CD4-positive, alpha-beta T cell treated with Interleukin-4 for 1 hour (primary cell): ENCODE data around the gene SPINK4.
A peak's percentile ranks its signal among the peaks of the same experiment; 100 is the strongest.

Source experiments
- DNase-seq, 2 donors: peaks; one replicate each; pipeline ENCODE4 v3.0.0-alpha.2; 2020 to 2022

The SPINK4 gene

GRCh38 chr9:33294670-33295432 is 54.9 kb downstream of the SPINK4 start:
- DNase-seq, result no peak

- no peak for DNase-seq
Observed at GRCh38 chr9:33295571-33295970, 55.6 kb downstream of the SPINK4 start.

GRCh38 chr9:33297432-33297831 is 57.5 kb downstream of the SPINK4 start:
- peak; percentile 25 to 75 for DNase-seq
